Activated CD4-positive, alpha-beta T cell treated with anti-CD3 and anti-CD28 coated beads for 36 hours (primary cell): ENCODE measurements around the gene PCDHB11. TPM values are rescaled to one million over a fixed set of nuclear protein-coding genes. Genes with fewer than 3 reads are reported as not detected.
"Not testable (repeated sequence)": the region's sequence is repeated elsewhere in the genome, so short reads cannot be mapped to it uniquely, and the experiment has no call there.

ENCODE experiments used
- ATAC-seq: fragments of 200-7000 bp; cut with Tn5 transposase; one replicate; pipeline ENCODE4 v1.10.0; 2021; ENCODE audit warnings: mild to moderate bottlenecking, moderate library complexity
- CTCF ChIA-PET: fragments of 350-600 bp; sonication (Branson Sonifier 250); formaldehyde crosslinking; loops from one replicate; lab custom pipeline; 2021; ENCODE audit warnings: antibody characterized with exemption; lab: Charles Lee
- POLR2A ChIA-PET: fragments of 350-600 bp; sonication (Branson Sonifier 250); formaldehyde crosslinking; loops from one replicate; lab custom pipeline; 2021; ENCODE audit warnings: antibody characterized with exemption, inconsistent platforms; lab: Charles Lee
- DNase-seq: peaks from one replicate; pipeline ENCODE4 v3.0.0-alpha.2; 2020
- H3K27ac Mint-ChIP-seq: one replicate; pipeline ENCODE4 v1.8.0; 2021; ENCODE audit warnings: mixed read lengths
- H3K27me3 Mint-ChIP-seq: one replicate; pipeline ENCODE4 v1.8.0; 2021; ENCODE audit warnings: mixed read lengths
- H3K36me3 Mint-ChIP-seq: one replicate; pipeline ENCODE4 v1.8.0; 2021; ENCODE audit warnings: low read depth, mixed read lengths
- H3K4me1 Mint-ChIP-seq: one replicate; pipeline ENCODE4 v1.8.0; 2021; ENCODE audit warnings: mixed read lengths
- H3K4me3 Mint-ChIP-seq: one replicate; pipeline ENCODE4 v1.8.0; 2021; ENCODE audit warnings: mild to moderate bottlenecking, moderate library complexity, mixed read lengths
- H3K9me3 Mint-ChIP-seq: one replicate; pipeline ENCODE4 v1.8.0; 2021; ENCODE audit warnings: low read depth, mixed read lengths
- intact Hi-C, 2 experiments: fragments of 100-400 bp; cut with DNase I in 1 of 2; cut with micrococcal nuclease in 1 of 2; formaldehyde crosslinking; loops; one replicate each; pipeline versions ENCODE4 v1.14.2 to v1.15.1; 2022 to 2024; cut with DNase I, micrococcal nuclease
- total RNA-seq, 2 experiments: library from RNA; stranded (reverse); gene quantifications; one replicate each; pipeline ENCODE4 v1.2.3, GENCODE V29; 2021

PCDHB11 gene
- total RNA-seq, 2 experiments from 2014 or later: not detected

GRCh38 chr5:141189131-141189530 lies 10.3 kb upstream of the PCDHB11 start:
- DNase-seq, H3K4me1 Mint-ChIP-seq, CTCF ChIA-PET, ATAC-seq, H3K4me3 Mint-ChIP-seq, intact Hi-C loops, POLR2A ChIA-PET, H3K27ac Mint-ChIP-seq: not testable (repeated sequence)
- Mint-ChIP-seq H3K27me3 (peaks cover 51% of the 10 kb centered on the region), H3K36me3 (peaks cover 18% of the 10 kb centered on the region), H3K9me3 (peaks cover 22% of the 10 kb centered on the region)

GRCh38 chr5:141192110-141192725 lies 7.2 kb upstream of the PCDHB11 start, which contains the start of gene PCDHB10:
Gene PCDHB10 (plus strand): TSS chr5:141192353. CDS start chr5:141192553, 200 bp downstream.
- H3K36me3 Mint-ChIP-seq: peaks cover 20% of the 10 kb centered on the region
- H3K27me3 Mint-ChIP-seq: peaks cover 37% of the 10 kb centered on the region

GRCh38 chr5:141194332-141194731 lies 5.1 kb upstream of the PCDHB11 start:
- H3K4me3 Mint-ChIP-seq, CTCF ChIA-PET, H3K27ac Mint-ChIP-seq, H3K4me1 Mint-ChIP-seq, ATAC-seq, intact Hi-C loops, DNase-seq, POLR2A ChIA-PET: not testable (repeated sequence)
- Mint-ChIP-seq H3K36me3 (peaks cover 16% of the 10 kb centered on the region), H3K27me3 (peaks cover 41% of the 10 kb centered on the region), H3K9me3 (peaks cover 22% of the 10 kb centered on the region)

More at GRCh38 chr5:141192110-141192725, 7.2 kb upstream of the PCDHB11 start, which contains the start of gene PCDHB10:
- intact Hi-C loops: no loop called here
- H3K4me1 Mint-ChIP-seq: peaks cover under 1% of the 10 kb centered on the region
- H3K27ac Mint-ChIP-seq: no peak within 1 kb of the TSS
- ATAC-seq (no peak), DNase-seq (peak; percentile 69)
- no peak within 1 kb of the TSS for H3K4me3 Mint-ChIP-seq
- ChIA-PET POLR2A (no interaction called here), CTCF (interaction anchor here (0.6 to 1.5 kb wide), 5 partner anchors 10 to 315 kb away, joined by 3 to 6 read pairs (median 4); partner anchors contain the start of gene PCDHB8)
- H3K9me3 Mint-ChIP-seq: peaks cover 23% of the 10 kb centered on the region

- no peak overlapping the region for H3K4me3 Mint-ChIP-seq
- intact Hi-C loops: loop anchor here in 1 of 2 experiments (5.0 kb wide), 1 partner anchor 366 kb away; no protein-coding TSS in a partner anchor
- peaks cover 33% of the 10 kb centered on the region for H3K9me3 Mint-ChIP-seq
- CTCF ChIA-PET: interaction anchor here (0.7 to 2.6 kb wide), 4 partner anchors 10 to 207 kb away, joined by 3 to 10 read pairs (median 4); partner anchors contain the start of gene PCDHB9
- H3K4me1 Mint-ChIP-seq: no peaks in the 10 kb centered on the region
- H3K27ac Mint-ChIP-seq: no peak overlapping the region
- H3K36me3 Mint-ChIP-seq: peaks cover 26% of the 10 kb centered on the region
- POLR2A ChIA-PET: no interaction called here
- ATAC-seq (no peak), DNase-seq (no peak)
- H3K27me3 Mint-ChIP-seq: peaks cover 52% of the 10 kb centered on the region
These were observed 3.1 kb upstream of the PCDHB11 start for GRCh38 chr5:141196363-141196762.

GRCh38 chr5:141201126-141201525 lies 1.7 kb downstream of the PCDHB11 start:
- Mint-ChIP-seq H3K27me3 (peaks cover 39% of the 10 kb centered on the region), H3K9me3 (peaks cover 25% of the 10 kb centered on the region), H3K36me3 (peaks cover 17% of the 10 kb centered on the region)
- DNase-seq, POLR2A ChIA-PET, H3K27ac Mint-ChIP-seq, ATAC-seq, H3K4me1 Mint-ChIP-seq, intact Hi-C loops, H3K4me3 Mint-ChIP-seq: not testable (repeated sequence)
- CTCF ChIA-PET: interaction anchor here (0.8 kb wide), 1 partner anchor 21 kb away, joined by 6 read pairs; no protein-coding TSS in a partner anchor

GRCh38 chr5:141201646-141202045 lies 2.2 kb downstream of the PCDHB11 start:
- H3K9me3 Mint-ChIP-seq: peaks cover 21% of the 10 kb centered on the region
- ATAC-seq, DNase-seq, intact Hi-C loops, H3K27ac Mint-ChIP-seq, POLR2A ChIA-PET, H3K4me3 Mint-ChIP-seq, H3K4me1 Mint-ChIP-seq: not testable (repeated sequence)
- CTCF ChIA-PET: interaction anchor here (0.7 to 1.6 kb wide), 4 partner anchors 10 to 582 kb away, joined by 4 to 6 read pairs (median 5); partner anchors contain the start of gene PCDHB10
- H3K36me3 Mint-ChIP-seq: peaks cover 14% of the 10 kb centered on the region
- peaks cover 41% of the 10 kb centered on the region for H3K27me3 Mint-ChIP-seq

GRCh38 chr5:141208478-141208877 lies 9.1 kb downstream of the PCDHB11 start, which contains the start of gene PCDHB12:
Gene PCDHB12 (plus strand): TSS chr5:141208719. CDS start chr5:141208908, 189 bp downstream.
- no peaks in the 10 kb centered on the region for H3K4me1 Mint-ChIP-seq
- intact Hi-C loops: no loop called here
- peaks cover 3% of the 10 kb centered on the region for H3K9me3 Mint-ChIP-seq
- H3K4me3 Mint-ChIP-seq: no peak within 1 kb of the TSS
- H3K27me3 Mint-ChIP-seq: peaks cover 44% of the 10 kb centered on the region
- H3K27ac Mint-ChIP-seq: no peak within 1 kb of the TSS
- DNase-seq (peak; percentile 24), ATAC-seq (no peak)
- POLR2A ChIA-PET: no interaction called here
- no peaks in the 10 kb centered on the region for H3K36me3 Mint-ChIP-seq
- CTCF ChIA-PET: interaction anchor here (0.7 to 1.3 kb wide), 5 partner anchors 18 to 355 kb away, joined by 3 to 4 read pairs (median 3); partner anchors contain the start of gene PCDHB9

GRCh38 chr5:141210281-141210680 lies 10.9 kb downstream of the PCDHB11 start:
- peaks cover 12% of the 10 kb centered on the region for H3K9me3 Mint-ChIP-seq
- H3K4me1 Mint-ChIP-seq, ATAC-seq, H3K27ac Mint-ChIP-seq, H3K4me3 Mint-ChIP-seq, POLR2A ChIA-PET, DNase-seq, H3K36me3 Mint-ChIP-seq, intact Hi-C loops: not testable (repeated sequence)
- peaks cover 56% of the 10 kb centered on the region for H3K27me3 Mint-ChIP-seq
- CTCF ChIA-PET: interaction anchor here (0.7 kb wide), 1 partner anchor 332 kb away, joined by 3 read pairs; no protein-coding TSS in a partner anchor

GRCh38 chr5:141210849-141211248 lies 11.4 kb downstream of the PCDHB11 start:
- H3K4me1 Mint-ChIP-seq, intact Hi-C loops, POLR2A ChIA-PET, ATAC-seq, H3K36me3 Mint-ChIP-seq, H3K27ac Mint-ChIP-seq, H3K4me3 Mint-ChIP-seq, DNase-seq: not testable (repeated sequence)
- H3K27me3 Mint-ChIP-seq: peaks cover 57% of the 10 kb centered on the region
- peaks cover 13% of the 10 kb centered on the region for H3K9me3 Mint-ChIP-seq
- CTCF ChIA-PET: interaction anchor here (0.7 kb wide), 1 partner anchor 331 kb away, joined by 3 read pairs; no protein-coding TSS in a partner anchor

- DNase-seq: peak; percentile 46
- intact Hi-C loops, POLR2A ChIA-PET, ATAC-seq, H3K4me1 Mint-ChIP-seq, H3K36me3 Mint-ChIP-seq, H3K27ac Mint-ChIP-seq, H3K4me3 Mint-ChIP-seq: not testable (repeated sequence)
- CTCF ChIA-PET: interaction anchor here (0.6 to 1.2 kb wide), 6 partner anchors 9 to 364 kb away, joined by 3 to 7 read pairs (median 4); partner anchors contain the start of genes PCDHB14, PCDHB8 and PCDHGA10
- Mint-ChIP-seq H3K27me3 (peaks cover 52% of the 10 kb centered on the region), H3K9me3 (peaks cover 24% of the 10 kb centered on the region)
These were observed 14.4 kb downstream of the PCDHB11 start, which contains the start of gene PCDHB13 for GRCh38 chr5:141213656-141214339. Gene PCDHB13 (plus strand): TSS chr5:141213919. CDS start chr5:141214124, 205 bp downstream.

- ATAC-seq, CTCF ChIA-PET, POLR2A ChIA-PET, H3K4me1 Mint-ChIP-seq, DNase-seq, H3K36me3 Mint-ChIP-seq, H3K4me3 Mint-ChIP-seq, intact Hi-C loops, H3K27ac Mint-ChIP-seq: not testable (repeated sequence)
- Mint-ChIP-seq H3K27me3 (peaks cover 48% of the 10 kb centered on the region), H3K9me3 (peaks cover 30% of the 10 kb centered on the region)
These were observed 15.2 kb downstream of the PCDHB11 start for GRCh38 chr5:141214583-141214982.
